ENCODE data around the gene IQCK.

The IQCK gene

GRCh38 chr16:19853132-19853741 is 135.2 kb downstream of the IQCK start:
- H3K9ac ChIP-seq: no peak overlapping the region
- H3K27ac ChIP-seq: no peak overlapping the region
- H3K4me1 ChIP-seq: peaks cover 20% of the 10 kb centered on the region
- H3K9me3 ChIP-seq (ENCODE audit: control insufficient read depth, low read length): no peaks in the 10 kb centered on the region
- no peak overlapping the region for H3K4me3 ChIP-seq (ENCODE audit: low read depth, low read length)
- no peak for TF ChIP-seq CTCF (IDR thresholded peaks at IDR 0.05)
- no peaks in the 10 kb centered on the region for H3K27me3 ChIP-seq (ENCODE audit: control insufficient read depth, insufficient read depth, low read length)
- H2AFZ ChIP-seq: no peak overlapping the region
- no peaks in the 10 kb centered on the region for H3K79me2 ChIP-seq
- H3K36me3 ChIP-seq (ENCODE audit: control insufficient read depth, insufficient read depth, low read length): no peaks in the 10 kb centered on the region
- H3K4me2 ChIP-seq (ENCODE audit: low read length): no peak overlapping the region

DNA sequence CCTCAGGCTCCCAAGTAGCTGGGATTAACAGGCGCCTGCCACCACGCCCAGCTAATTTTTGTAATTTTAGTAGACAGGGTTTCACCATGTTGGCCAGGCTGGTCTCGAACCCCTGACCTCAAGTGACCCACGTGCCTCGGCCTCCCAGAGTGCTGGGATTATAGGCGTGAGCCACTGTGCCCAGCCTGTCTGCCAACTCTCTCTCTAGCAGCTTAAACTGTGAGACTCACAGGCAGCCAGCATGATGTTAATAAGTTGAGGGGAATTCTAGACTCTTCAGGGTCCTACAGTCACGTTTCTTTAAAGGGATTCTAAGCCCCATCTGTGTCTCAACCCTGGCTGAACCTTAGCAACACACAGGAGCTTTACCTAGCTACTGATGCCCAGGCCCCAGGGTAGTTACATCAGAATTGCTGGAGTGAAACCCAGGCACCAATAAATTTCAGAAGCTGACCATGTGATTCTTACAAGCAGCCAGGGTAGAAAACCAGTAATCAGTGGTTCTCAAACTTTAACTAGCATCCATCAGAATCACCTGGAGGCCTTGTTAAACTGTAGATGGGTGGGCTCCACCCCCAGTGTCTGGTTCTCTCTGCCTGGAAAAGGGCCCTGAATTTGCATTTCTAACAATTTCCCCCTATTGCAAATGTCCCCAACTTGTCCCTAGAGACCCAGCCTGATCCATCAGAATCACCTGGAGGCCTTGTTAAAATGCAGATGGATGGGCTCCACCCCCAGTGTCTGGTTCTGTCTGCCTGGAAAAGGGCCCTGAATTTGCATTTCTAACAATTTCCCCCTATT is 135.9 kb downstream of the IQCK start:
- no peak overlapping the region for H3K27ac ChIP-seq
- H3K79me2 ChIP-seq: no peaks in the 10 kb centered on the region
- no peak overlapping the region for H3K9ac ChIP-seq
- no peak overlapping the region for H2AFZ ChIP-seq
- no peak overlapping the region for H3K4me3 ChIP-seq (ENCODE audit: low read depth, low read length)
- no peak for TF ChIP-seq CTCF (IDR thresholded peaks at IDR 0.05)
- no peaks in the 10 kb centered on the region for H3K9me3 ChIP-seq (ENCODE audit: control insufficient read depth, low read length)
- no peaks in the 10 kb centered on the region for H3K27me3 ChIP-seq (ENCODE audit: control insufficient read depth, insufficient read depth, low read length)
- H3K4me1 ChIP-seq: peaks cover 19% of the 10 kb centered on the region
- H3K36me3 ChIP-seq (ENCODE audit: control insufficient read depth, insufficient read depth, low read length): no peaks in the 10 kb centered on the region
- no peak overlapping the region for H3K4me2 ChIP-seq (ENCODE audit: low read length)

DNA sequence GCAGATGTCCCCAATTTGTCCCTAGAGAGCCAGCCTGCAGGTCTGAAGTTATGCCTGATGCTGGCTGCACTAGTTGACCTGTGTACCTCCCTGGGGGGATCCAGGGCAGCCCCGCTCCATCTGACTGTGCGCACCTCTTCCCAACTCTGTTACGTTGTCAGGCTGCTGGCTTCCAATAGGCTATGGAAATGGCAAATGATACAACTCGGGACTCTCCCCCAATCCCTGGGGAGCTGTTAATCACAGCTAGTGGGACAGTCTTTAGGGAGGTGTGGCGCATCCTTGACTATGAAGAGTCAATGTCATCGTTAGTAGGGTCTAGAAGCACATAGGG is 136.4 kb downstream of the IQCK start:
- Histone ChIP-seq H3K4me3 (ENCODE audit: low read depth, low read length) (no peak overlapping the region), H3K36me3 (ENCODE audit: control insufficient read depth, insufficient read depth, low read length) (no peaks in the 10 kb centered on the region), H3K4me1 (peaks cover 19% of the 10 kb centered on the region), H2AFZ (no peak overlapping the region), H3K9ac (no peak overlapping the region), H3K27me3 (ENCODE audit: control insufficient read depth, insufficient read depth, low read length) (no peaks in the 10 kb centered on the region), H3K9me3 (ENCODE audit: control insufficient read depth, low read length) (no peaks in the 10 kb centered on the region), H3K27ac (no peak overlapping the region), H3K4me2 (ENCODE audit: low read length) (no peak overlapping the region), H3K79me2 (no peaks in the 10 kb centered on the region)
- no peak for TF ChIP-seq CTCF (IDR thresholded peaks at IDR 0.05)

DNA sequence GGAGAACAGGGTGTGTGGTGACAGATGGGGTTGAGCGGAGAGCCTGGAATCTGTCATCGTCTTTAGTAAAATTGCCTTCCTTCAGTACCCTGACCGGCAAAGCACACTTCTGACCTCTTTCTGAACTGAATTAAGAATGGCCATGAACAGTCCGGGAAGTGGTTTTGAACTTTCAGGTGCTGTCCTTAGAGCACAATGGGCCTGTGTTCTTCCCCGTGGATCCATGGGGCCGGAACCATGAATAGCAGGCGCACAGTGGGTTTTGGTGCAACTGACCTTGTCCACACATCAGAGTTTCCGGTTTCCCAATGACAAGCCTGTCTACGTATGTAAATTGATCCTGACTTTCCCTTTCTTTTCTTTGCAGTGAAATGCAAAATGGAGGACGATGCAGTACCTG is 138.0 kb downstream of the IQCK start:
- Histone ChIP-seq H3K9me3 (ENCODE audit: control insufficient read depth, low read length) (no peaks in the 10 kb centered on the region), H2AFZ (no peak overlapping the region), H3K79me2 (no peaks in the 10 kb centered on the region), H3K4me3 (ENCODE audit: low read depth, low read length) (no peak overlapping the region), H3K27me3 (ENCODE audit: control insufficient read depth, insufficient read depth, low read length) (no peaks in the 10 kb centered on the region), H3K36me3 (ENCODE audit: control insufficient read depth, insufficient read depth, low read length) (no peaks in the 10 kb centered on the region), H3K4me1 (peaks cover 16% of the 10 kb centered on the region), H3K9ac (no peak overlapping the region), H3K27ac (no peak overlapping the region), H3K4me2 (ENCODE audit: low read length) (no peak overlapping the region)
- no peak for TF ChIP-seq CTCF (IDR thresholded peaks at IDR 0.05)
